ENCODE data around the gene ABHD14A.

Gene ABHD14A

GRCh38 chr3:51997935-51998596 lies 23.2 kb downstream of the ABHD14A start:
- no peak for DNase-seq

- DNase-seq: no peak
These were observed 23.9 kb downstream of the ABHD14A start for GRCh38 chr3:51998774-51999173.

- no peak for DNase-seq
These were observed 25.0 kb downstream of the ABHD14A start for GRCh38 chr3:51999846-52000245.

- peak; percentile 66 for DNase-seq
These were observed 26.6 kb downstream of the ABHD14A start for GRCh38 chr3:52001443-52001974.

- no peak for DNase-seq
These were observed 27.9 kb downstream of the ABHD14A start for GRCh38 chr3:52002748-52003147.

GRCh38 chr3:52004163-52004787 lies 29.4 kb downstream of the ABHD14A start:
- DNase-seq: peak; percentile 71

GRCh38 chr3:52004906-52005395 lies 30.1 kb downstream of the ABHD14A start:
- DNase-seq: no peak

GRCh38 chr3:52005571-52005986 lies 30.7 kb downstream of the ABHD14A start:
- DNase-seq: peak; percentile 79

GRCh38 chr3:52006017-52006819 lies 31.4 kb downstream of the ABHD14A start:
- DNase-seq: no peak

GRCh38 chr3:52006820-52007133 lies 31.9 kb downstream of the ABHD14A start:
- no peak for DNase-seq

- DNase-seq: no peak
These were observed 32.4 kb downstream of the ABHD14A start for GRCh38 chr3:52007291-52007690.

- no peak for DNase-seq
These were observed 35.6 kb downstream of the ABHD14A start for GRCh38 chr3:52010431-52010830.

GRCh38 chr3:52012699-52013098 lies 37.8 kb downstream of the ABHD14A start:
- no peak for DNase-seq

GRCh38 chr3:52013802-52014598 lies 39.1 kb downstream of the ABHD14A start:
- no peak for DNase-seq

GRCh38 chr3:52014613-52015012 lies 39.7 kb downstream of the ABHD14A start:
- DNase-seq: peak; percentile 36

- no peak for DNase-seq
These were observed 40.8 kb downstream of the ABHD14A start for GRCh38 chr3:52015438-52016228.

- DNase-seq: no peak
These were observed 42.7 kb downstream of the ABHD14A start for GRCh38 chr3:52017586-52017985.

GRCh38 chr3:52018319-52019000 lies 43.6 kb downstream of the ABHD14A start:
- DNase-seq: no peak

GRCh38 chr3:52019352-52020080 lies 44.7 kb downstream of the ABHD14A start:
- no peak for DNase-seq

GRCh38 chr3:52020796-52021195 lies 45.9 kb downstream of the ABHD14A start:
- no peak for DNase-seq

All from fibroblast of skin of right biceps (primary cell).